ENCODE data around the gene RAE1.

The RAE1 gene

DNA sequence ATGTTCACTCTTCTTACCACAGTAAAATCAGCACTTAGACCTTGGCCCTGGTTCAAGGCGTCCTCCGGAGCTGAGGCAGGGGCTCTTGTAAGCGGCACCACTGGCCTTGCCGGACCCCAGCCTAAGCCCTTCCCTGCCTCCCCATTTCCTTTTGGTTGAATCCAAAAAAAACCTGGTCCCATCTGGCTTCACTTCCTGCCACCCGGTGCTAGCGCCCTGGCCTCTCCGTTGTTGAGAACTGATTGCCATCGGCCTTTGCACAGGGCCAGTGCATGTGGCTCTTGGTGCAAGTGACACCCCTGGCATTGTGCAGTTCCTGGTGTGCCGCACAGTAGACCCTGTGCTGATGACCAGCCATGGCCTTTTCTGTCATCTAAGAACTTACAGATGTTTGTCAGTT lies 21.1 kb downstream of the RAE1 start:
- no peak for DNase-seq (ENCODE audit: low spot score)

DNA sequence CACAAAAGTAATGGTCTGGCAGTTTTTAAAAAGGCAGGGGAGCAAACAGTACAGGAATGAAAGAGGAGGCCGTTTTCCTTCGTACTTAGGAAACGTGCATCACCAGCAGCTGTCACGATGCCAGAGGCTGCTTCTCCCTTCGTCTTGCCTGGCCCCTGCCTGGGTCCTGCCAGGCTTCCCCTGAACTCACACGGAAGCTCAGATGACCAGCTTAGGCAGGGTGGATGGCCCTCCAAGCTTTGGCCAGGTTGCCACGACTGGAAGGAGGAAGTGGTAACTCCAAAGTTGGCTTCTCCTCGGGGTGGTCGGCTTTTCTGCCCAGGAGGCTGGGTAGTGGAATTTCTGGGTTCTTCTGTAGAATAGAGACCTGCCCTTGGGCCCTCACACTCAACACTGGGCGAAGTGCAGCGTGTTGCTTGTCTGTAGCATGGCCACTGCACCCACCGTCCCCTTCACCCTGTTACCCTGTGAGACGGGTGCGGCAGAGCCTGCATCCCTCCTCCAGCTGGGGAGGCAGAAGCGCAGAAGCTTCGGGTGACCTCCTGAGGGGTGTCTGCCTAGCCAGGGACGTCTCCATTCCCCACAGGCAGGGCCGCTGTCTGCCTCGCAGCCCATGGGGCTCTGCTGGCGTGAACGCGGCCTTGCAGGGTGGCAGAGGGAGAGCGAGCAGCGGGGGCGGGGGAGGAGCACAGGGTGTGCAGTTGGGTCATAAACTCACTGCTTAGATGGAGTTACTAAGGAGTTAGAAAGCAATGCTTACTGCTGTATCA lies 21.7 kb downstream of the RAE1 start:
- DNase-seq (ENCODE audit: low spot score) = no peak

DNA sequence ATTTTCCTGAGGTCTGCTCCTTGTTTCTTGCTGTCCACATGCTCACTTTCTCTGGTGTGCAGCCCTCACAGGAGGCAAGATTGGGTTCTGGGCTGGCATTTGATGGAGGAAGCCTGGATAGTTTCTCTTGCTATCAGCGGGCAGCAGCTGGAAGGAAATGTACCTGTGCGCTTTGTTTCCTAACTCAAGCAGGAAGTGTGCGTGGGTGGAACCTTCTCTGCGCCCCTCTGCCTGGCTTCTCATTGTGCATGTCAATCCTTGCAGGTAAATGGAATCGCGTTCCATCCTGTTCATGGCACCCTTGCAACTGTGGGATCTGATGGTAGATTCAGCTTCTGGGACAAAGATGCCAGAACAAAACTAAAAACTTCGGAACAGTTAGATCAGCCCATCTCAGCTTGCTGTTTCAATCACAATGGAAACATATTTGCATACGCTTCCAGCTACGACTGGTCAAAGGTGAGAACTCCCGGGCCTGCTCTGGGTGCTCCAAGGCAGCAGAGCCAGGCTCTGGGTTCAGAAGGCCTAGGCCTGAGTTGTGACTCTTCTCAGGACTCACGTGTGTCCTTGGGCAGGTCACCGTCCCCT lies 23.4 kb downstream of the RAE1 start:
- no peak for DNase-seq (ENCODE audit: low spot score)

DNA sequence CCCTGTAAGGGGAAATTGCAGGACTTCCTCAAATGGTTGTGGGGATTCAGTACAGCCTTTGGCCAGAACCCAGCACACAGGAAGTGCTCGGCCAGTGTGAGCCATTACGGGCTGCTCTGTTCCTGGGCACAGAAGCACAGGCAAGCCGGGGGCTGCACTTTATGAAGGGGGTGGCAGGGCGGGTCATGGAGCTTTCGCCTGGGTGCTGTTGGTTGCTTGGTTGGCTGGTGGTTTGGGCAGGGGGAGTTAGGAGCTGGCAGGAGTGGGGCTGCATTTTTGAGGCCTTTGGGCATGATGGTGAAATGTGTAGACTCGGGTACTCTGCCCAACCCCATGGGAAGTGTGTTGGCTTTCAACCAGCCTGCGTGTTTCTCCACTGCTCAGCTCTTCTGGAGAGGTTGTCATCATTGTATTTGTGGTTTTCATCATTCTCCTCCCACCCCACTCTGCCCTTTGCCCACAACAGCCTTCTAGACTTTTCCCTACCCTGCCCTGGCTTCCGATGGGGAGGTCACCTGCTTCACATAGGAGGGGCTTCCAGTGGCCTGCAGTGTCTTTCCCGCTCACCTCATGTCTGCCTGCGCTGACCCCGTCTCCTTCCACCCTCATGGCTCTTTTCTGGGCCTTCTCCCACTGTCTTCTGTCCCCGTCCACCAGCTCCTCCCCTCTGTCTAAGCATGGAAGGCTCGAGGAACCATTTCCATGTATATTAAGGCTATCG lies 24.0 kb downstream of the RAE1 start:
- DNase-seq (ENCODE audit: low spot score) = no peak

DNA sequence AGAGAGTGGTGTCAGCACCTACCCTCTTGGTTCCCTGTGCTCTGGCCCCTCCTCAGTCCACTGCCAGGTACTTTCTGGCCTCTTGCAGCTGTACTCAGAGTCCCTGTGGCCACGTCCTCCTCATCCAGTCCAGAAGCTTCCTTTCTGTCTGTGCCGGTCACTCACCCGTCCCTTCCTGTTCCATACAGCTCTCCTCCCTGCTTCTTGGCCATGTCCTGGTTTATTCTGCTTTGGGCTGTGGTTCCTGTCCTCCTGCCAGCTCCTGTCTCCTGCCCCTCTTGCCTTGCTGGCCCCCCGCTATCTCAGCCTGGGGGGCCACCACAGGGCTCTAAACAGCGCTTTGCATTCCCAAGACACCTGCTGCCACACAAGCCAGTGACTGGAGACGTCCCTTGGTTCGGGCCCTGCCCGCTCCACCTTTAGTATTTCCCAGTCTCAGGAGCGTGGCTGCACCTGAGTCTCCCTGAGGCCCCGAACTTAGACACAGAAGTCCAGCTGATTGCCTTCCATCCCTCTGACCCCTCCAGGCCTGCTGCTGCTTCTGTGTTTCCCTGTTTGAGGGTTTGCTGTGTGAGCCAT lies 24.7 kb downstream of the RAE1 start:
- no peak for DNase-seq (ENCODE audit: low spot score)

DNA sequence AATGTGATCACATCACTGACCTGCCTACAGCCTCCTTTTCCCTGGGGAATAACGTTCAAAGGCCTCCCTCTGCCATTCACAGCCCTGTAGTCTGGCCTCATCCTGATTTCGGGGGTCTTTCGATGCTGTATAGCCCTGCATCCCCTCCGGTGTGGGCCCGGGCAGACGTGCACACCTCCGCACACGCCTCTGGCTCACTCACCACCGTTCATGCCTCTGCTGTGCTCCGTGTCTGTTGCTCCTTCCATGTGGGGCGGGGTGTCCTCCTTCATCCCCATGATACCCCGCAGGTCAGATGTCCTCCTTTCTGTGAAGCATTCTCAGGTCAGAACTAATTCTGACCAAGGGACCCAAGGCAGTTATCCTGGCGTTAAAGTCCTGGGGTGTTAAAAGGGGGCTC lies 26.3 kb downstream of the RAE1 start:
- no peak for DNase-seq (ENCODE audit: low spot score)

DNA sequence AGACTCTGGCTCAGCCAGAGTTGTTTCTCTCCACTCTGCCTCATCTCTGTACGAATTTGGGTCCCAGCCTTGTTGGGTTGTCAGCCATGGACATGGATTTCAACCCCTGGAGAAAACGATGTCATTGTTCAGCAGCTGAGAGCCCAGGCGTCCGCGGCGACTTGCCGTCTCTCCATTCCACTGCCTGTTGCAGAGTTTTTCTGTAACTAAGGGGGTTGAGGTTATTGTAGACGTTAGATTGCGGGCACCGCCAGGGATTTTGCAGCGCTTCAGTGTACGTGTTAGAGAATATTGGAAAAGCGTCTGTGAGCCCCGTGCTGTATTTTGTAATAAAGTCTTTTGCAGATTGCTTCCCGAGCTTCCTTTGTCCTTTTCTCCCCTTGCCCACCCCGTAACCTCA lies 27.1 kb downstream of the RAE1 start:
- no peak for DNase-seq (ENCODE audit: low spot score)

DNA sequence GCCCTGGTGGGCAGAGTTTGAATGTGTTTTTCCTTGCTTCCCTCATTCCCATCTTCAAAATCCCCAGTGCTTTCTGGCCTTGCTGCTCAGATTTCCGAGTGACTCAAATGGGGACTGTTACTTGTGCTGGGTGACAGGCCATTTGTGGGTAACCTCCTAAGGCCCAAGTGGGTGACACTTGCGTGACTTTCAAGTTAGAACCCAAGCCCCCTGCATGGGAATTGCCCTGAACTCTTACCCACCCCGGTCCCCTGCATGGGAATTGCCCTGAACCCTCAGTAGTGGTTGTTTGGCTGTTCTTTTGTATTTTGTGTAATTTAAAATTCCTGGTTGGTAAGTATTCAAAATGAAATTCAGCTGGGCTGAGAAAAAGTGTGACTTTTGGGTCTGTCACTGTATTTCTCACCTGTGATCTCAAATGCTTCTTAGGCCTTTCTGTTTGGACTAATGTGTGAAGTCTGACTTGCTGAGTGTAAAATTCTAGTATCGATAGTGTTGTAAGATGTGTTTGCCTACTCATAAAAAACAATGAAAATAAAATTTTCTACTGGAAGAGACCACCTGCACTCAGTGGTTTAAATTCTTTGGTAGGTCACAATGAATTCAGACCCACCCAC lies 27.7 kb downstream of the RAE1 start:
- no peak for DNase-seq (ENCODE audit: low spot score)

DNA sequence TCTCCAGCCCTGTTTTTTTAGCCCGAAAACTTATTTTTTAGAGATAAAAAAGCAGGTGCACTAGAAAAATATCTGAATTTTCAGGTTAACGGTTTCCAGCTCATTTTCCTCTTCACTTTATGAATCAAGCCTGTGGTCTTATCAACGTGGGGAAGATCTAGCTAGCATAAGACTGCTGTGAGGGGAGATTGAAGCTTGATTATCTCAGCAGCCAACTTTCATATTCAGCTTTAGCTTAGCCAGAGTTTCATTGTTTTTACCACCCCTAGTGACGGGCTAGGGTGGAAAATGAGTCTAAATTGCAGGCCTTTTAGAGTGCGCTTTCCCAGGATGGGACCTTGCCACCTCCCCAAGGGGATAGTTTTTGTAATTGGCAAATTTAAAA lies 28.2 kb downstream of the RAE1 start:
- DNase-seq (ENCODE audit: low spot score) = no peak

DNA sequence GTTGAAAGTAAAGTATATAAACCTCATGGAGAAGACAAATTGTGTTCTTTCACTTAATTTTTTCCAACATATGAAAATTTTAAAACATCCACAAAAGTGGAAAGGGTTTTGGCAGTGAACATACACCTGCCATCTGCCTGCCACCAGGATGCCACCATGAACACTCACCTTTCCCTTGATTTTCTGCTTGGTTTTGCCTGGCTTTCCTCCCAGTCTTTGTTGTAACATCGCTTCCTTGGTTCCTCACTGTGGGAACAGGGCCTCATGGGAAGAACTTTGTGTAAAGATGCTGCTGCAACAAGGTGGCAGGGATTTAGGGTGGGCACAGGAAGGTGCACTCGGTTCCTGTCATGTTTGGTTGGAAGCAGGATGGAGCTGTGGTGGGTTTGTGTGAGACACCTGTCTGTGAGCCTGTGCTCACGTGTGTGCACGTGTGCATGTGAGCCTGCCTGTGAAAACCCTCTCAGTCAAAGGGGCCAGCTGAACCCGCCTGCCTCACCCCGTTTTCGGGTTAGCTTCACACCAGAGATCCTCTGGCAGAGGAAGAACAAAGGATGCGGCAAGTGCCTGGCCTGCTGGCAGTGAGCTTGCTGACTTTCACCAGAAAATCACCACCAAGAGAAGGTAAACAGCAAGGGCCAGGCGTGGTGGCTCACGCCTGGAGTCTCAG lies 29.2 kb downstream of the RAE1 start:
- DNase-seq (ENCODE audit: low spot score) = no peak

DNA sequence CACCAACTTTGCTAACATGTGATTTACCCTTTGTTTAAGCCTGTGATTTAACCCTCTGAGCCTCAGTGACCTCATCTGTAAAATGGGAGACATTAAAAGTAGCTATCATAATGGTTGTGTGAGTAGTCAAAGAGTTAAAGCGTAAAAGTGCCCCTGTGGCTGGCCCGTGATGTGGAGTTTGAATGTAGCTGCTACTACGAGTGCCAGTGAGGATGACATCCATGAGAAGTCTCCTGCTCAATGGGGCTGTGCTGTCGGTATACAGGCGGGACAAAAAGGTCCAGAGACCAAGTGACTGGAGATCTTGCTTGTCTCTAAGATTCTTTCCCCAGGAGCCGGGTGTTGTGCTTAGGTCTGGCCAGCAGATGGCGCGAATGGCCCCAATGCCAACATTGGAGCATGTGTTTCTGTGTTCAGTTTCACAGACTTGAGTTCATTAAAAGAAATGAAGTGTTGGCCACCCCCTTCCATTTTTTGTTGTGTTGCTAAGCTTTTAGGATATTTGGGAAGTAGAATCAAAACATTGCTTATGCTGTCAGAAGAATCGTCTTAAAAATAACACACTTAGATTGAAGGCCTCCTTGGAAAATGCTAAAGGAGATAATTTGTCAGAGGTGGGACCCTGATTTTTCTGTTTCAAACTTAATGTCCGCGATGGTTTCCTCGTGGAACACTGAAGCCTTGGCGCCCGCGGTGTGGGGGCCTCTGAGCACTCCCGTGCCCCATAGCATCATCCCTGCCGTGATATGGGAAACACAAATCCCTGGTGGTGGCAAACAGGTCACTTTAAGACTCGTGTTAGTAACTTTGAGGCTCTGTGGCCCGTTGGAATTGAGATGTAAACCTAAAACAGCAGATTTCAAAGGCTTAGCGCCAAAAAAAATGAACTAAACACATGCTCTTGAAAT lies 30.8 kb downstream of the RAE1 start:
- DNase-seq (ENCODE audit: low spot score) = peak; percentile 90

DNA sequence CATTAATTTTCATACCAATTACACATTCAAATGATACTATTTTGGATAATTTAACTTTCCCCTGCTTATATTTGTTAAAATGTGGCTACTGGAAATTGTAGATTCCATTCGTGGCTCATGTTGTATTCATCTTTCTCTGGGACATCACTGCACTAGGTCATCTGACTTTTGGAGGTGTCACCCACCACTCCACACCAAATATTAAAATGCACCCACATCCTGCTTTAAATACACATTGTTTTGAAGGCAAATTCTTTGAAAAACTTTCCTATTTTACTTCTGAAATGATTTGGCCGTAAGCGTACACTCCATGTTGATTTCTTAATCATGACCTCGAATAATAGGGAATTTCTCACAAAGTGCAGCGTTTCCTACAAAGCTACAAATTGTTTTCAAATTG lies 31.5 kb downstream of the RAE1 start:
- DNase-seq (ENCODE audit: low spot score) = no peak

DNA sequence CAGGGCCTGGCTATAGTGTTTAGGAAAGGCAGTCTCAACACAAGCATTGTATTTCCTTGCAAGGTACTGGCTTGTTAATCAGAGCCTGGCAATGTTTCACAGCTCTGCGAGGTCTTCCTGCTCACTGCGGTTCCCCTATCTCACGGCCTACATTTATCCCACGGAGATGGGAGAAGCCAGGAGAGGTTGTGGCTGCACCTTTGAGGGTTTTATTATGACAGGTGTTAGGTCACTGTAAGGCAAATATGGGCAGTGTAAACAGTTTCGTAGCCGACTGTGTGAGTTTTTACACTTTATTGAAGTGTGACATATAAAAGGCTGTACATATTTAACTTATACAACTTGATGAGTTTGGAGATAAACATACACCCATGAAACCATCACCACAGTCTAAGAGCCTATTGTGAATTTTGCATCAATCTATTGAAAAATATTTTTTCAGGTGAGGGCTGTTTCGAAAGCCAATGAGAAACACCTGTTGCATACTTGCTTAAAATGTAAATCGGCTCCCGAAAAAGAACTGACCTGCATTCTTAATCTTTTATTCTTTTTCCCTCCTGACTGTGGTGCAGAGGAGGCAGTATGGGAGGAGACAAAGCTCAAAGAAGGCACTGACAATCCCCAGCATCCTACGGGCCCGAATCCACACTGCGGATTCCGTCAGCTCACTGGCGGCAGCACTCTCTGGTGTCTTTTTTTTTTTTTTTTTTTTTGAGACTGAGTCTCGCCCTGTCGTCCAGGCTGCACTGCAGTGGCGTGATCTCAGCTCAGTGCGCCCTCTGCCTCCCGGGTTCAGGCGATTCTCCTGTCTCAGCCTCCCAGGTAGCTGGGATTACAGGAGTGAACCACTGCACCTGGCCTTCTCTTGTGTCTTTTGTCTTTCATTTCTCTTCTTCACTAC lies 32.6 kb downstream of the RAE1 start:
- no peak for DNase-seq (ENCODE audit: low spot score)

DNA sequence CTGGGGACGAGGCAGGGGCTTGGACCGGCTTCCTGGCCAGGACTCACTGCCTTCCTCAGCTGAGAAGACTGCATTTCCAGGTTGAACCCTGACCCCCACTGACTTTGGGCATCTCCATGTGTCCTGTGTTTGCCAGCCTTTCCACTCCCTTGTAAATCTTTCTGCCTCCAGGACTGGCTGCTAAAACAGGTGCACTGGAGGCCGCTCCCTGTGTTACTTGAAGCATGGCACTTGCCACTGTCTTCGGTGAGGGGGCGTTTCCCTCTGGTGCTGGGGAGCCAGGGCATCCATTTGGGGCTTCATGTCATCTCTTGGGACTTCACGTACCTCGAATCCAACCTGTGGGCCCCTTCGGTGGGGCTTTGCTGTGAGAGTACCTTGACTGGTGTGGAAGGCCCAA lies 33.4 kb downstream of the RAE1 start:
- DNase-seq (ENCODE audit: low spot score) = no peak

DNA sequence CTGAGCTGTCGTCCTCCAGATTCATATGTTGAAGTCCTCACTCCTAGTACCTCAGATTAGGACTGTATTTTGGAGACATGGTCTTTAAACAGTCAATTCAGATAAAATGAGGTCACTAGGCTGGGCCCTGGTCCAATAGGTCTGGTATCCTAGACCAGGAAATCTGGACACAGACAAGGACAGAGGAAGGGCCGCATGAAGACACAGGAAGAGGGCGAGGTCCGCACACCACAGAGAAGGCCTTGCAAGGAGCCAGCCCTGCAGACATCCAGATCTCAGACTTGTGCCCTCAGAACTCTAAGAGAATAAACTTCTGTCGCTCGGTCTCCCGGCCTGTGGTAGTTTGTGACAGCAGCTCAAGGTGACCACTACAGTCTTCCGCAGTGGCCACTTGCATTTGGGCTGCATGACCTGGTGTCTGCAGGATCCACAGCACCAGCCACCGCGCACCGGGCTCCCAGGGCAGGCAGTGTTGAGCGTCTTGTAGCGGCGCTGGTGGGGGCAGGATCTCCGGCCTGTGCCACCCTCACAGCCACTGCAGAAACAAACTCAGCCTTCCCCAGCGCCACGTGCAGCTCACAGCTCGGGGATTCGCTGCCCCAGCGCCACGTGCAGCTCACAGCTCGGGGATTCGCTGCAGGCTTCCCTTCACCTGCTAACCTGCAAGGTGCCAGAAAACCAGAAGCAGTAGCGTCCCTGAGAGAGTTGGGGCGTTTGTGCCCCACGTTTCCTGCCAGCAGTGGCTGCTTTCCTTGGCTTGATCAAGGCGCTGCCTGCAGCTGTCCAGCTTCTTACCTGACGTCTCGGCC lies 34.1 kb downstream of the RAE1 start:
- DNase-seq (ENCODE audit: low spot score) = no peak

DNA sequence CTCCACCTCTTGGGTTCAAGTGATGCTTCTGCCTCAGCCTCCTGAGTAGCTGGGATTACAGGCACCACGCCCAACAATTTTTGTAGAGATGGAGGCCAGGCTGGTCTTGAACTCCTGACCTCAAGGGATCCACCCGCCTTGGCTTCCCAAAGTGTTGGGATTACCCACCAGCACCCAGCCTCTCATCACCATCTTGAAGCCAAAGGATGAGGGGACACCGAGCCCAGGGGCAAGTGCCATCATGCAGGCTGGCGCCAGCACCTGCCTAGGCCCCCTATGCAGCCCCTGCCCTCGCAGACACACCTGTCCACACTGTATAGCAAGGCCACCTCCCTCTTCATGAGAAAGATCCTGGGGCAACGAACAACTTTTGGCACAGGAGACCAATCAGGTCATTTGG lies 34.9 kb downstream of the RAE1 start:
- no peak for DNase-seq (ENCODE audit: low spot score)

DNA sequence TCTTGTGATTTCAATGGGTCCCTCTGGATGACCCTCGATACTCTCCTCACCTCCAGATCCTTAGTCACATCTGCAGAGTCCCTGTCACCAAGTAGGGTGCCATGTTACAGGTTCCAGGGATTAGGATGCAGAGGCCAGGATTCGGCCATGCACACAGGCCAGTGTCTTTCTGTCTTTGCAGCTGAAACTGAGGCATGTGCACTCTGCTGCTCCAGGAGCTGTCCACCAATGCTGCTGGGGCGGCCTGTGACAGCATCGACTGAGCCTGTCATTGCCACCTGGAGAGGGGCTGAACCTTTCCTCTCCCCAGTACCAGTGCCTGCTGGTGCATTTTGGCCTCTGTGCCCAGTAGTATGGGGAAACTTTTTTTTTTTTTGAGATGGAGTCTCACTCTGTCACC lies 35.7 kb downstream of the RAE1 start:
- DNase-seq (ENCODE audit: low spot score) = no peak

DNA sequence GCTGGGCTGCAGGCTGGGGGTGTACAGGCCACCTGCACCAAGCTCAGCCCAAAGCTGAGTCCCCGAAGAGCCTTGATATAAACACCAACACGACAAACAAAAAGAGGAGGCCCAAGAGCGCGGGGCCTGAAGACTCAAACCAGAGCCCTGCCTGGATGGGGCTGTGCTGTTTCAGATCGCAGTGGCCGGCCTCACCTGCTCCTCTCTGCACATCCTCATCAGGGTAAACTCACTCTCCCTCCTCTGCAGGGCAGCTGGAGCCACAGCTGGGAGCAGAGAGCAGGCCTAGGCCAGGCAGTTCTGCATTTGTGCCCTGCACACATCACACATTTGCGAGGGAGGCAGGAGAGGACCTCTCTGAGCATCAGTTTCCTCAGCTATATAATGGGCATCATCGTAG lies 36.4 kb downstream of the RAE1 start:
- no peak for DNase-seq (ENCODE audit: low spot score)

DNA sequence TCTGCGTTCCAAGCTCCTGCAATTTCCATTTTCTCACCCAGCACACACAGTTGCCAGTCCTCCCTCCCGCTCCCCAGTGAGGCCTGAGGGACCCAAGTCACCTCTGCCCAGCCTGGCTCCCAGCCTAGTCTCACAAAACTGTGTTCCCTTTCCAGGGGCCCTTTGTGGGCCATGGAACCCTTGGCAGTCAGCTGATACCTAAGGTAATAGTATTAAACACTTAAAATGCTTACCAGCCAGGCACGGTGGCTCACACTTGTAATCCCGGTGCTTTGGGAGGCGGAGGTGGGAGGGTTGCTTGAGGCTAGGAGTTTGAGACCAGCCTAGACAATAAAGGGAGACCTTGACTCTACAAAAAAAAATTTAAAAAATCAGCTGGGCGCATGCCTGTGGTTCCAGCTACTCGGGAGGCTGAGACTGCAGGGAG lies 36.9 kb downstream of the RAE1 start:
- DNase-seq (ENCODE audit: low spot score) = no peak

Data from AG08395 (cell line).